ENCODE measurements around the gene KRTAP4-3. TPM values are rescaled to one million over a fixed set of nuclear protein-coding genes. Genes with fewer than 3 reads are reported as not detected.

Gene KRTAP4-3
- total and polyA plus RNA-seq, 2 of the 8 experiments (the other 6 are each of a cell fraction or from before 2014, with no cell fraction given) = not detected

- no peak overlapping the region for H2BK12ac ChIP-seq (ENCODE audit: low read depth, low read length)
- no peaks in the 10 kb centered on the region for H3K4me1 ChIP-seq (replicated peaks in 1 of 4; ENCODE audit: control insufficient read depth in 3 of 4, insufficient read depth in 4 of 4, low read length in 3 of 4)
- H3K4ac ChIP-seq (replicated peaks; ENCODE audit: insufficient read length, low read depth, low read length) = no peak overlapping the region
- ChIA-PET CTCF (ENCODE audit: partially characterized antibody) (interaction anchor here (0.8 kb wide), 1 partner anchor 144 kb away, joined by 3 read pairs; no protein-coding TSS in a partner anchor), POLR2A (ENCODE audit: partially characterized antibody) (no interaction called here)
- H3K27ac ChIP-seq (ENCODE audit: low read depth, low read length) = no peak overlapping the region
- H3K4me3 ChIP-seq (ENCODE audit: extremely low read depth in 1 of 4, insufficient read depth in 2 of 4, low read depth in 3 of 4, low read length in 4 of 4) = no peak overlapping the region
- H2BK20ac ChIP-seq (ENCODE audit: low read length) = no peak overlapping the region
- H3K18ac ChIP-seq (ENCODE audit: extremely low read depth, low read length) = no peak overlapping the region
- H3K79me1 ChIP-seq (ENCODE audit: low read depth, low read length) = no peaks in the 10 kb centered on the region
- no peak overlapping the region for H2BK5ac ChIP-seq (ENCODE audit: low read depth, low read length)
- no peak overlapping the region for H3K4me2 ChIP-seq (ENCODE audit: insufficient read depth in 1 of 2, low read depth in 2 of 2, low read length in 2 of 2)
- H4K91ac ChIP-seq (replicated peaks; ENCODE audit: insufficient read length, low read length) = no peak overlapping the region
- 0 out of 4 replicates have a peak, but pooled peaks cover 0 to 5% of the 10 kb centered on the region in 2 experiments for H3K9me3 ChIP-seq (ENCODE audit: insufficient read depth in 2 of 2, low read depth in 1 of 2, low read length in 1 of 2)
- no peak overlapping the region for H4K8ac ChIP-seq (ENCODE audit: extremely low read depth, insufficient read depth, low read length)
- no peak for DNase-seq (ENCODE audit: low read depth in 1 of 2, low spot score in 2 of 2)
- 86% methylated on average over 3 of the region's 3 CpGs; no CpG with 5 or more reads in 1 of the 2 experiments for WGBS, 2 experiments (ENCODE audit: extremely low coverage in 1 of 2, insufficient coverage in 1 of 2, insufficient read length in 1 of 2, insufficient replicate concordance in 2 of 2, low coverage in 1 of 2, low lambda C conversion rate in 2 of 2, missing lambda C conversion rate in 1 of 2)
- H3K23ac ChIP-seq (ENCODE audit: insufficient read length) = no peak overlapping the region
- H4K20me1 ChIP-seq (replicated peaks in 1 of 2; ENCODE audit: control insufficient read depth in 1 of 2, insufficient read depth in 2 of 2, low read length in 2 of 2) = no peaks in the 10 kb centered on the region
- H3K36me3 ChIP-seq (ENCODE audit: control insufficient read depth in 2 of 4, insufficient read depth in 4 of 4, low read length in 3 of 4) = no peaks in the 10 kb centered on the region
- no peak for FAIRE-seq
- no peaks in the 10 kb centered on the region for H3K27me3 ChIP-seq (replicated peaks in 1 of 4; ENCODE audit: control insufficient read depth in 3 of 4, extremely low read depth in 1 of 4, insufficient read depth in 3 of 4, low read length in 3 of 4)
- H3K79me2 ChIP-seq (ENCODE audit: control insufficient read depth in 1 of 2, insufficient read depth in 2 of 2, low read length in 2 of 2) = no peaks in the 10 kb centered on the region
- H2BK15ac ChIP-seq (ENCODE audit: low read length) = no peak overlapping the region
- no peak overlapping the region for H3K56ac ChIP-seq (replicated peaks; ENCODE audit: insufficient read length, low read depth, low read length)
- H3K9ac ChIP-seq (replicated peaks in 1 of 4; ENCODE audit: extremely low read depth in 1 of 4, low read depth in 3 of 4, low read length in 3 of 4) = no peak overlapping the region
- no peak overlapping the region for H2AK5ac ChIP-seq (ENCODE audit: low read depth, low read length)
- TF ChIP-seq SIN3A (conservative IDR thresholded peaks at IDR 0.05 in 1 of 2, IDR thresholded peaks at IDR 0.05 in 1 of 2; ENCODE audit: low read depth in 1 of 2, low read length in 2 of 2) = no peak
- TF ChIP-seq RNF2 (IDR thresholded peaks at IDR 0.05; ENCODE audit: borderline replicate concordance, low read depth, low read length, missing control alignments, poor library complexity, severe bottlenecking) = no peak
- no peak for TF ChIP-seq ASH2L (IDR thresholded peaks at IDR 0.05; ENCODE audit: low read length)
- TF ChIP-seq RAD21 (IDR thresholded peaks at IDR 0.05 in 1 of 2, conservative IDR thresholded peaks at IDR 0.05 in 1 of 2; ENCODE audit: low read depth in 2 of 2, low read length in 2 of 2) = no peak
- no peak for TF ChIP-seq SIRT6 (IDR thresholded peaks at IDR 0.05; ENCODE audit: low read length)
- TF ChIP-seq GTF2F1 (IDR thresholded peaks at IDR 0.05; ENCODE audit: borderline replicate concordance, low read depth, low read length) = no peak
- H2AFZ ChIP-seq (ENCODE audit: low read length) = no peak overlapping the region
- H2BK120ac ChIP-seq (replicated peaks; ENCODE audit: low read depth, low read length) = no peak overlapping the region
- no peak overlapping the region for H4K5ac ChIP-seq (ENCODE audit: insufficient read length, low read depth, low read length)
- no peaks in the 10 kb centered on the region; the same call in 1 of the 2 replicates for H3K23me2 ChIP-seq (ENCODE audit: low read depth, low read length)
- no peak overlapping the region for H3K14ac ChIP-seq (ENCODE audit: insufficient read length)
These were observed 41.6 kb downstream of the KRTAP4-3 start for GRCh38 chr17:41126412-41126811.

Measured in H1 (cell line).